Esophagus muscularis mucosa (tissue), 4 donors: ENCODE measurements around the gene UCN3.

Source experiments
- CTCF ChIP-seq, 3 experiments: fragments of 200-600 bp in 2 of 3; fragments of 450-650 bp in 1 of 3; sonication (generic) in 2 of 3; IDR thresholded peaks; one replicate each; pipeline ENCODE4 v1.5.1; 2017 to 2019; ENCODE audit warnings: antibody characterized with exemption in 3 of 3, mild to moderate bottlenecking in 2 of 3, moderate library complexity in 1 of 3
- EP300 ChIP-seq: sonication (generic); formaldehyde crosslinking; IDR thresholded peaks from one replicate; pipeline ENCODE4 v1.6.1; 2017; ENCODE audit warnings: antibody characterized with exemption
- POLR2A ChIP-seq: fragments of 450-650 bp; IDR thresholded peaks from one replicate; pipeline ENCODE4 v1.6.1; 2017; ENCODE audit warnings: antibody characterized with exemption, moderate library complexity, mild to moderate bottlenecking, low read depth

- TF ChIP-seq POLR2A = no peak
- no peak for TF ChIP-seq CTCF (IDR thresholded peaks at IDR 0.05)
- no peak for TF ChIP-seq EP300
Measured at GRCh38 chr10:5355594-5356301, 9.0 kb upstream of the UCN3 start.
